ENCODE data around the gene EHMT2. TPM values are rescaled to one million over a fixed set of nuclear protein-coding genes. Genes with fewer than 3 reads are reported as not detected.

EHMT2 gene
- 197 TPM for polyA plus RNA-seq (2013, experiment 1 of 4)
- 198 TPM for polyA plus RNA-seq (2013, experiment 2 of 4)
- polyA plus RNA-seq (2013, experiment 3 of 4), result 162 TPM
- 175 TPM for polyA plus RNA-seq (2013, experiment 4 of 4)

GRCh38 chr6:31897612-31898382 is at the start of gene EHMT2:
EHMT2 (minus strand) TSS chr6:31897698; CDS start chr6:31897677, 21 bp downstream.
- H3K4me3 ChIP-seq (ENCODE audit: insufficient read depth, low read depth, low read length), result peak within 1 kb of the TSS; percentile 82
- 0 to 1% methylated on average over 49 of the region's 49 CpGs for WGBS, 2 experiments
- H3K27ac ChIP-seq (ENCODE audit: insufficient read depth, low read depth, low read length, poor library complexity, severe bottlenecking), result peak within 1 kb of the TSS; percentile 80
- H3K4me1 ChIP-seq (ENCODE audit: control insufficient read depth, insufficient read depth, low read length), result peaks cover 22% of the 10 kb centered on the region
- H3K9me3 ChIP-seq (ENCODE audit: control insufficient read depth, low read length), result no peaks in the 10 kb centered on the region
- no peaks in the 10 kb centered on the region for H3K27me3 ChIP-seq (ENCODE audit: control insufficient read depth, insufficient read depth, low read length, poor library complexity, severe bottlenecking)
- peaks cover 34% of the 10 kb centered on the region for H3K36me3 ChIP-seq (ENCODE audit: control insufficient read depth, insufficient read depth, low read length)

GRCh38 chr6:31947070-31947675 is 49.7 kb upstream of the EHMT2 start:
- no peaks in the 10 kb centered on the region for H3K27me3 ChIP-seq (ENCODE audit: control insufficient read depth, insufficient read depth, low read length, poor library complexity, severe bottlenecking)
- H3K4me1 ChIP-seq (ENCODE audit: control insufficient read depth, insufficient read depth, low read length), result peaks cover 8% of the 10 kb centered on the region
- H3K36me3 ChIP-seq (ENCODE audit: control insufficient read depth, insufficient read depth, low read length), result peaks cover 9% of the 10 kb centered on the region
- 88 to 90% methylated on average over 24 of the region's 24 CpGs for WGBS, 2 experiments
- H3K9me3 ChIP-seq (ENCODE audit: control insufficient read depth, low read length), result no peaks in the 10 kb centered on the region
- no peak overlapping the region for H3K4me3 ChIP-seq (ENCODE audit: insufficient read depth, low read depth, low read length)
- no peak overlapping the region for H3K27ac ChIP-seq (ENCODE audit: insufficient read depth, low read depth, low read length, poor library complexity, severe bottlenecking)

DNA sequence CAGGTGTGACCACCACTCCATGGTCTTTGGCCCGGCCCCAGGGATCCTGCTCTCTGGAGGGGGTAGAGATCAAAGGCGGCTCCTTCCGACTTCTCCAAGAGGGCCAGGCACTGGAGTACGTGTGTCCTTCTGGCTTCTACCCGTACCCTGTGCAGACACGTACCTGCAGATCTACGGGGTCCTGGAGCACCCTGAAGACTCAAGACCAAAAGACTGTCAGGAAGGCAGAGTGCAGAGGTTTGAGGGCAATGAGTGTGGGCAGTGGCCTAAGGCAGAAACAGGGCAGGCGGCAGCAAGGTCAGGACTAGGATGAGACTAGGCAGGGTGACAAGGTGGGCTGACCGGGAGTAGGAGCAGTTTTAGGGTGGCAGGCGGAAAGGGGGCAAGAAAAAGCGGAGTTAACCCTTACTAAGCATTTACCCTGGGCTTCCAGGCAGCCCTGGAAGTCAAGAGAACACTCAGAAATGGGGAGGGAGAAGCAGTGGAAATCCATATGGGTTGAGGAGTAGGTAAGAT is 48.9 kb upstream of the EHMT2 start:
- Histone ChIP-seq H3K9me3 (ENCODE audit: control insufficient read depth, low read length) (no peaks in the 10 kb centered on the region), H3K4me3 (ENCODE audit: insufficient read depth, low read depth, low read length) (no peak overlapping the region), H3K27ac (ENCODE audit: insufficient read depth, low read depth, low read length, poor library complexity, severe bottlenecking) (no peak overlapping the region), H3K36me3 (ENCODE audit: control insufficient read depth, insufficient read depth, low read length) (peaks cover 1% of the 10 kb centered on the region), H3K27me3 (ENCODE audit: control insufficient read depth, insufficient read depth, low read length, poor library complexity, severe bottlenecking) (no peaks in the 10 kb centered on the region), H3K4me1 (ENCODE audit: control insufficient read depth, insufficient read depth, low read length) (peaks cover 8% of the 10 kb centered on the region)
- 89 to 92% methylated on average over 11 of the region's 11 CpGs for WGBS, 2 experiments

DNA sequence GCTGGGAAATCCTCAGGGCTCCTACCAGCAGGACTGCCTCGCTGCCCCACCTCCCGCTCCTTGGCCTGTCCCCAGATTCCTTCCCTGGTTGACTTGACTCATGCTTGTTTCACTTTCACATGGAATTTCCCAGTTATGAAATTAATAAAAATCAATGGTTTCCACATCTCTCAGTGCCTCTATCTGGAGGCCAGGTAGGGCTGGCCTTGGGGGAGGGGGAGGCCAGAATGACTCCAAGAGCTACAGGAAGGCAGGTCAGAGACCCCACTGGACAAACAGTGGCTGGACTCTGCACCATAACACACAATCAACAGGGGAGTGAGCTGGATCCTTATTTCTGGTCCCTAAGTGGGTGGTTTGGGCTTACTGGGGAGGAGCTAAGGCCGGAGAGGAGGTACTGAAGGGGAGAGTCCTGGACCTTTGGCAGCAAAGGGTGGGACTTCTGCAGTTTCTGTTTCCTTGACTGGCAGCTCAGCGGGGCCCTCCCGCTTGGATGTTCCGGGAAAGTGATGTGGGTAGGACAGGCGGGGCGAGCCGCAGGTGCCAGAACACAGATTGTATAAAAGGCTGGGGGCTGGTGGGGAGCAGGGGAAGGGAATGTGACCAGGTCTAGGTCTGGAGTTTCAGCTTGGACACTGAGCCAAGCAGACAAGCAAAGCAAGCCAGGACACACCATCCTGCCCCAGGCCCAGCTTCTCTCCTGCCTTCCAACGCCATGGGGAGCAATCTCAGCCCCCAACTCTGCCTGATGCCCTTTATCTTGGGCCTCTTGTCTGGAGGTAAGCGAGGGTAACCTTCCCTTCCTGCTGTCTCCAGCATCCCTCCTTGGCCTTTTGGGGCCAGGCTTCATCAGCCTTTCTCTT is 48.2 kb upstream of the EHMT2 start, which contains the start of gene CFB:
Gene CFB (plus strand): TSS at position 589 of the 863 bp plus-strand sequence. CDS start 127 bp downstream, at position 716.
- no peak within 1 kb of the TSS for H3K4me3 ChIP-seq (ENCODE audit: insufficient read depth, low read depth, low read length)
- H3K27ac ChIP-seq (ENCODE audit: insufficient read depth, low read depth, low read length, poor library complexity, severe bottlenecking), result no peak within 1 kb of the TSS
- H3K36me3 ChIP-seq (ENCODE audit: control insufficient read depth, insufficient read depth, low read length), result no peaks in the 10 kb centered on the region
- peaks cover 8% of the 10 kb centered on the region for H3K4me1 ChIP-seq (ENCODE audit: control insufficient read depth, insufficient read depth, low read length)
- no peaks in the 10 kb centered on the region for H3K27me3 ChIP-seq (ENCODE audit: control insufficient read depth, insufficient read depth, low read length, poor library complexity, severe bottlenecking)
- 68 to 73% methylated on average over 11 of the region's 11 CpGs for WGBS, 2 experiments
- no peaks in the 10 kb centered on the region for H3K9me3 ChIP-seq (ENCODE audit: control insufficient read depth, low read length)

GRCh38 chr6:31945154-31945506 is 47.6 kb upstream of the EHMT2 start:
- Histone ChIP-seq H3K36me3 (ENCODE audit: control insufficient read depth, insufficient read depth, low read length) (no peaks in the 10 kb centered on the region), H3K4me3 (ENCODE audit: insufficient read depth, low read depth, low read length) (no peak overlapping the region), H3K9me3 (ENCODE audit: control insufficient read depth, low read length) (no peaks in the 10 kb centered on the region), H3K27ac (ENCODE audit: insufficient read depth, low read depth, low read length, poor library complexity, severe bottlenecking) (no peak overlapping the region), H3K27me3 (ENCODE audit: control insufficient read depth, insufficient read depth, low read length, poor library complexity, severe bottlenecking) (no peaks in the 10 kb centered on the region), H3K4me1 (ENCODE audit: control insufficient read depth, insufficient read depth, low read length) (peaks cover 8% of the 10 kb centered on the region)
- WGBS, 2 experiments, result 89 to 91% methylated on average over 9 of the region's 9 CpGs

DNA sequence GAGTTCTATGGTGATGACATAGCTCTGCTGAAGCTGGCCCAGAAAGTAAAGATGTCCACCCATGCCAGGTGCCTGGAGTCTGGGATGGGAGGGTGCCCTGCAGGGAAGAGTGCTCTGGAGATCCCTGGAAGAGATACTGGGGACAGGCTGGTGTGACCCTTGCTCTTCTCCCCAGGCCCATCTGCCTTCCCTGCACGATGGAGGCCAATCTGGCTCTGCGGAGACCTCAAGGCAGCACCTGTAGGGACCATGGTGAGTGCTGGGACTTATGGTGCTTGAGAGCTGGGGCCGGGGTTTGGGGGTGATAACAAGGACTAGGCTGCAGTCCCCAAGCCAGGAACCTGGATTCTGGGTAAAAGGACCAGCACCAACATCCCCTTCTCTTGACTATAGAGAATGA is 46.2 kb upstream of the EHMT2 start:
- Histone ChIP-seq H3K4me3 (ENCODE audit: insufficient read depth, low read depth, low read length) (no peak overlapping the region), H3K36me3 (ENCODE audit: control insufficient read depth, insufficient read depth, low read length) (no peaks in the 10 kb centered on the region), H3K27me3 (ENCODE audit: control insufficient read depth, insufficient read depth, low read length, poor library complexity, severe bottlenecking) (no peaks in the 10 kb centered on the region), H3K9me3 (ENCODE audit: control insufficient read depth, low read length) (no peaks in the 10 kb centered on the region), H3K27ac (ENCODE audit: insufficient read depth, low read depth, low read length, poor library complexity, severe bottlenecking) (no peak overlapping the region), H3K4me1 (ENCODE audit: control insufficient read depth, insufficient read depth, low read length) (peaks cover 8% of the 10 kb centered on the region)
- 84 to 89% methylated on average over 3 of the region's 3 CpGs for whole genome bisulfite sequencing, 2 experiments

DNA sequence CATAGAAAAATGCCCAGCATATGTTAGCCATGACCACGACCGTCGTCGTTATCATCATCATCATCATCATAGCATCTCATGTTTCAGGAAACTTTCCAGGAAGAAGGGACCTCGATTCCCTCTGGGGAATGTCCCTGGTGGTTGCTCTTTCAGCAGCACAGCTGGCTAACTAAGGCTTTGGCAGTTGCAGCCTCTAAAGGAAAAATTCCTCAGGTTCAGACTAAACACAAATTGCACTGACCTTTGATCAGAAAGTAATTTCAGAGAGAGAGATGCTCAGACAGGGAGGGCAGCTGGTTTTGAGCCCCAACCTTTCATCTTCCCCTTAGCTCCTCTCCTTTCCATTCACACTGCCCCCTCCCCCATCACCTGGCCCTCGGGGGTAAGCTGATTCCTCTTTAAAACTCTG is 42.8 kb upstream of the EHMT2 start:
- 47 to 55% methylated on average over 6 of the region's 6 CpGs for WGBS, 2 experiments
- Histone ChIP-seq H3K27ac (ENCODE audit: insufficient read depth, low read depth, low read length, poor library complexity, severe bottlenecking) (no peak overlapping the region), H3K36me3 (ENCODE audit: control insufficient read depth, insufficient read depth, low read length) (no peaks in the 10 kb centered on the region), H3K4me3 (ENCODE audit: insufficient read depth, low read depth, low read length) (no peak overlapping the region), H3K9me3 (ENCODE audit: control insufficient read depth, low read length) (no peaks in the 10 kb centered on the region), H3K4me1 (ENCODE audit: control insufficient read depth, insufficient read depth, low read length) (peaks cover 1% of the 10 kb centered on the region), H3K27me3 (ENCODE audit: control insufficient read depth, insufficient read depth, low read length, poor library complexity, severe bottlenecking) (no peaks in the 10 kb centered on the region)

DNA sequence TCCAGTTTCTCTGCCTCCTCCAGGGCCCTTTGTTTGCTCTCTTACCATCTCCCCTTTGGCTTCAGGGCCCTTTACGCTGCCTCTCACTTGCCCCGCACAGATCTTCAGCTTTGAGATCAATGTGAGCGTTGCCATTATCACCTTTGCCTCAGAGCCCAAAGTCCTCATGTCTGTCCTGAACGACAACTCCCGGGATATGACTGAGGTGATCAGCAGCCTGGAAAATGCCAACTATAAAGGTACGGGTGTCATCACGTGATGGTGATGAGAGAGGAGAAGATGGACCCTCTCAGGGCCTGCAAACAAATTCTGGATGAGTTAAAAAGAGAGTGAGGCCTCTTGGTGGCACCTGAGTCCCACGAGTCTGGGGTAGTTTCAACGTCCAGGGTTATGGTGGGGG is 38.3 kb upstream of the EHMT2 start:
- Histone ChIP-seq H3K4me1 (ENCODE audit: control insufficient read depth, insufficient read depth, low read length) (no peaks in the 10 kb centered on the region), H3K27ac (ENCODE audit: insufficient read depth, low read depth, low read length, poor library complexity, severe bottlenecking) (no peak overlapping the region), H3K4me3 (ENCODE audit: insufficient read depth, low read depth, low read length) (no peak overlapping the region), H3K36me3 (ENCODE audit: control insufficient read depth, insufficient read depth, low read length) (no peaks in the 10 kb centered on the region), H3K9me3 (ENCODE audit: control insufficient read depth, low read length) (no peaks in the 10 kb centered on the region), H3K27me3 (ENCODE audit: control insufficient read depth, insufficient read depth, low read length, poor library complexity, severe bottlenecking) (no peaks in the 10 kb centered on the region)
- 86 to 88% methylated on average over 9 of the region's 9 CpGs for WGBS, 2 experiments

GRCh38 chr6:31935021-31935420 is 37.5 kb upstream of the EHMT2 start:
- Histone ChIP-seq H3K36me3 (ENCODE audit: control insufficient read depth, insufficient read depth, low read length) (no peaks in the 10 kb centered on the region), H3K27ac (ENCODE audit: insufficient read depth, low read depth, low read length, poor library complexity, severe bottlenecking) (no peak overlapping the region), H3K27me3 (ENCODE audit: control insufficient read depth, insufficient read depth, low read length, poor library complexity, severe bottlenecking) (no peaks in the 10 kb centered on the region), H3K4me1 (ENCODE audit: control insufficient read depth, insufficient read depth, low read length) (no peaks in the 10 kb centered on the region), H3K9me3 (ENCODE audit: control insufficient read depth, low read length) (no peaks in the 10 kb centered on the region), H3K4me3 (ENCODE audit: insufficient read depth, low read depth, low read length) (no peak overlapping the region)
- WGBS, 2 experiments, result 89 to 96% methylated on average over 3 of the region's 3 CpGs
